Lower leg skin (tissue), 4 donors: ENCODE measurements around the gene XYLB. TPM values are rescaled to one million over a fixed set of nuclear protein-coding genes. Genes with fewer than 3 reads are reported as not detected.
"Not testable (repeated sequence)": the region's sequence is repeated elsewhere in the genome, so short reads cannot be mapped to it uniquely, and the experiment has no call there.

Source experiments
- DNase-seq, 2 donors: peaks; one replicate each; pipeline ENCODE4 v3.0.0-alpha.2; 2019; ENCODE audit warnings: low spot score in 2 of 2
- H3K4me3 ChIP-seq: fragments of 200-600 bp; sonication (generic); 2 replicates; pipeline ENCODE4 v1.5.1; 2017; ENCODE audit warnings: mild to moderate bottlenecking, low read depth; ENCODE audit not compliant: poor library complexity, severe bottlenecking
- CTCF ChIP-seq, 3 donors: fragments of 450-650 bp; IDR thresholded peaks; one replicate each; pipeline ENCODE4 v1.5.1; 2016; ENCODE audit warnings: antibody characterized with exemption in 3 of 3, mild to moderate bottlenecking in 3 of 3, moderate library complexity in 2 of 3
- POLR2A ChIP-seq, 2 donors: fragments of 450-650 bp; IDR thresholded peaks; one replicate each; pipeline ENCODE4 v1.6.1; 2016 to 2017; ENCODE audit warnings: antibody characterized with exemption in 2 of 2, mild to moderate bottlenecking in 1 of 2, moderate library complexity in 1 of 2
- WGBS, 2 donors: methylation state at CpG; one replicate each; pipeline ENCODE4 v1.1.5; 2018; 5-methylcytosine and 5-hydroxymethylcytosine counted together
- intact Hi-C: fragments of 100-400 bp; cut with DNase I; formaldehyde crosslinking; loops from one replicate; pipeline ENCODE4 v1.15.0; 2023; ENCODE audit warnings: low total_unique reads
- total RNA-seq, 4 donors: library from RNA; depleted of rRNA; stranded (reverse); fragments of >200 nt; gene quantifications; one replicate each; pipeline ENCODE4 v1.1.0, GENCODE V29; 2016

The XYLB gene
- total RNA-seq, 4 donors from 2014 or later, result 1.1 to 2.6 (median 2.1) TPM

GRCh38 chr3:38396861-38397260 lies 50.3 kb downstream of the XYLB start:
- H3K4me3 ChIP-seq, result no peak overlapping the region
- 96 to 98% methylated on average over 5 of the region's 5 CpGs for WGBS, 2 donors
- intact Hi-C loops, result no loop called here
- no peak for DNase-seq
- TF ChIP-seq CTCF (IDR thresholded peaks at IDR 0.05), result no peak
- TF ChIP-seq POLR2A (IDR thresholded peaks at IDR 0.05), result no peak

- no peak overlapping the region for H3K4me3 ChIP-seq
- TF ChIP-seq POLR2A (IDR thresholded peaks at IDR 0.05) (no peak), CTCF (IDR thresholded peaks at IDR 0.05) (no peak)
- 54 to 58% methylated on average over 5 of the region's 5 CpGs for WGBS, 2 donors
- no peak for DNase-seq
- intact Hi-C loops, result no loop called here
Measured at GRCh38 chr3:38397320-38397719, 50.7 kb downstream of the XYLB start.

- WGBS, 2 donors, result 70 to 82% methylated on average over 4 of the region's 4 CpGs
- intact Hi-C loops, result no loop called here
- no peak for DNase-seq
- H3K4me3 ChIP-seq, result no peak overlapping the region
- TF ChIP-seq POLR2A (IDR thresholded peaks at IDR 0.05) (no peak), CTCF (IDR thresholded peaks at IDR 0.05) (no peak)
Measured at GRCh38 chr3:38401246-38401962, 54.8 kb downstream of the XYLB start.

- H3K4me3 ChIP-seq, result no peak overlapping the region
- DNase-seq, result peak in 1 of 2 donors; percentile 37
- intact Hi-C loops, result no loop called here
- 45 to 77% methylated on average over 5 of the region's 5 CpGs for WGBS, 2 donors
- no peak for TF ChIP-seq POLR2A (IDR thresholded peaks at IDR 0.05)
- TF ChIP-seq CTCF (IDR thresholded peaks at IDR 0.05), result no peak
Measured at GRCh38 chr3:38404286-38404685, 57.7 kb downstream of the XYLB start.

- intact Hi-C loops, result no loop called here
- TF ChIP-seq POLR2A (IDR thresholded peaks at IDR 0.05), result no peak
- TF ChIP-seq CTCF (IDR thresholded peaks at IDR 0.05), result no peak
- no peak for DNase-seq
- H3K4me3 ChIP-seq, result no peak overlapping the region
- WGBS, 2 donors, result 71 to 75% methylated on average over 1 of the region's 1 CpG
Measured at GRCh38 chr3:38411591-38411990, 65.0 kb downstream of the XYLB start.

GRCh38 chr3:38420758-38421157 lies 74.2 kb downstream of the XYLB start:
- 51 to 62% methylated on average over 4 to 5 of the region's 5 CpGs for WGBS, 2 donors
- DNase-seq, intact Hi-C loops, H3K4me3 ChIP-seq: not testable (repeated sequence)
